ENCODE data around the gene RPTOR. TPM values are rescaled to one million over a fixed set of nuclear protein-coding genes. Genes with fewer than 3 reads are reported as not detected.

Gene RPTOR
- total RNA-seq, 3 donors from 2014 or later (not counting 1 experiment from before 2014, with no cell fraction given): 49.2 to 63.6 (median 55.4) TPM

- 97% methylated on average over 19 of the region's 19 CpGs for WGBS (ENCODE audit: insufficient coverage)
- DNase-seq (no peak), ATAC-seq (no peak)
- Mint-ChIP-seq H3K4me1 (peaks cover 2 to 14% of the 10 kb centered on the region in 2 donors), H3K27me3 (ENCODE audit: low read depth in 2 of 2) (no peaks in the 10 kb centered on the region), H3K9me3 (no peaks in the 10 kb centered on the region), H3K36me3 (peaks cover 13% of the 10 kb centered on the region), H3K4me3 (no peak overlapping the region), H3K27ac (no peak overlapping the region)
- H3K27me3 ChIP-seq (ENCODE audit: control insufficient read depth, insufficient read depth, low read length): no peaks in the 10 kb centered on the region
- no peak overlapping the region for H3K4me3 ChIP-seq (ENCODE audit: low read length)
- H3K36me3 ChIP-seq (ENCODE audit: control insufficient read depth, insufficient read depth, low read length): peaks cover 35% of the 10 kb centered on the region
- no peak for TF ChIP-seq CTCF (IDR thresholded peaks at IDR 0.05)
- H3K4me1 ChIP-seq (ENCODE audit: control insufficient read depth, insufficient read depth, low read length): peaks cover 17% of the 10 kb centered on the region
- H3K27ac ChIP-seq (ENCODE audit: low read length): no peak overlapping the region
- H3K9me3 ChIP-seq (ENCODE audit: control insufficient read depth, insufficient read depth, low read length): no peaks in the 10 kb centered on the region
- intact Hi-C loops (cut with micrococcal nuclease): no loop called here
Measured at GRCh38 chr17:80882323-80882722, 337.7 kb downstream of the RPTOR start.

DNA sequence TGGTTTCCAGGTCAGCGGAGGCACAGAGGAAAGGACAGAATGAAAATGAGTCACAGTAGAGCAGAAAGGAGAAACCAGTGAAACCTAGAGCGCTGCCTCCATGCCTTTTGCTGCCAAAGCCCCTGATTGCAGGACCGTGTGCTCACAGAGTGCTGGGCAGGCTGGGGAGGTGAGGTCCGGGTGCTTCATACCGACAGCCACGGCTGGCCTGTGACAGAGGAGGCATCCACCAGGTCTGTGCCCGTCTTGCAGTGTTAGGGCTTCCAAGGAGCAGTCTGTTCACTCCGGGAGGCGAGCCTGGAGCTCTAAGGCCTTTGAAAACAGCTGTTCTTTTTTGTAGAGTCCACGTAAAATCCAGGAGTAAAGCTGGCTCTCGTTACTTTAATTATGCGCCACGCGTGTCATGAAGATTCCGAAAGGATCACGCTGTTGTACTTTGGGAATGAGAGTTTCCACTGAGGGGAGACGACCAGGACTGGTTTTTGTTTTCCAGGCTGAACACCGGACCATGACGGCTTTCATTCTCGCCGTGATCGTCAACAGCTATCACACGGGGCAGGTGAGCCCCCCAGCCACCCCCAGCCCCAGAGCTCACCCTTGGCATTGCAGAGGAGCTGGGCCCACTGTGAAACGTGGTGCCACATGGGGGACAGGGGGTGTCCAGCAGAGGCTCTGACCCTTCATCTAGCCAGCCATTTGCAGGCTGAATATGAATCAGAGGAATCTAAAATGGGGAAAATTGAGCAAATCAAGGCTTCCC lies 338.5 kb downstream of the RPTOR start:
- Mint-ChIP-seq H3K27me3 (ENCODE audit: low read depth in 2 of 2) (no peaks in the 10 kb centered on the region), H3K4me1 (peaks cover 0 to 6% of the 10 kb centered on the region in 2 donors), H3K27ac (no peak overlapping the region), H3K9me3 (no peaks in the 10 kb centered on the region), H3K4me3 (no peak overlapping the region), H3K36me3 (peaks cover 13% of the 10 kb centered on the region)
- intact Hi-C loops (cut with micrococcal nuclease): no loop called here
- TF ChIP-seq CTCF (IDR thresholded peaks at IDR 0.05): no peak
- DNase-seq (no peak), ATAC-seq (no peak)
- Histone ChIP-seq H3K36me3 (ENCODE audit: control insufficient read depth, insufficient read depth, low read length) (peaks cover 35% of the 10 kb centered on the region), H3K4me3 (ENCODE audit: low read length) (no peak overlapping the region), H3K4me1 (ENCODE audit: control insufficient read depth, insufficient read depth, low read length) (peaks cover 9% of the 10 kb centered on the region), H3K9me3 (ENCODE audit: control insufficient read depth, insufficient read depth, low read length) (no peaks in the 10 kb centered on the region), H3K27ac (ENCODE audit: low read length) (no peak overlapping the region), H3K27me3 (ENCODE audit: control insufficient read depth, insufficient read depth, low read length) (no peaks in the 10 kb centered on the region)
- WGBS (ENCODE audit: insufficient coverage): 96% methylated on average over 24 of the region's 24 CpGs

DNA sequence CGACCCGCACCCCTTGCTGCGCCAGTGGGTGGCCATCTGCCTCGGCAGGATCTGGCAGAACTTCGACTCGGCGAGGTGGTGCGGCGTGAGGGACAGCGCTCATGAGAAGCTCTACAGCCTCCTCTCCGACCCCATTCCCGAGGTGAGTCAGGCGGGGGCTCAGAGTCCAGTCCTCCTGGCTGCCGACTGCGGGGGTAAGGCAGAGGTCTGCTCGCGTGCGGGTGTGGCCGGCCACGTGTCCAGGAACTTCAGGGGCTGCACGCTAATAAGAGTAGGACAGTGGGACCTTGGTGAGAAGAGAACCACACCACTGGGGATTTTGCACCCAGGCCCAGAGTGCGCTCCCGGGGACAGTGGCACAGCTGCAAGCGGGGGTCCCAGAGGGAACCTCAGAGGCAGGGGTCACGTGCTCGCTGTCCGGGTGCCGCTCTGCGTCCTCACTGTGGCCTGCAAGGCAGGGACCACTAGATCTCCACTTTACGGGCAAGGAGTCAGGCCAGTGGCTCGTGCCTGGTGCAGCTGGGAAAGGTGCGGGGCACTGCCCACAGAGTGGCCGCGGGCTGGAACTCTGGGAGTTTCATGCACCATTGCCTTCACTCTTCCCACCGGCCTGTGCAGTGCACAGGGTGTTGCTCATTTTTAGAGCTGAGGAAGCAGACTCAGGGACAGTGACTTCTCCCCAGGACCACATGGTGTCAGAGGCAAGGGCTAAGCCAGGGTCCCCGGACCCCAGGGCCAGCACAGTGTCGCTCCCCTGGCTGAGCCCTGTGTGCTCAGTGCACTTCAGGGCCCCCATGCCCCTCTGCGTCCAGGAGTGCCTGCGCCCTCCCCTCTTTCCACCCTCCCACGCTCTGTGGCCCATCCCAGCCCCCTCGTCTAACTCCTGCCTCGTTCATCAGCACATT lies 339.4 kb downstream of the RPTOR start:
- Mint-ChIP-seq H3K9me3 (no peaks in the 10 kb centered on the region), H3K27ac (no peak overlapping the region), H3K36me3 (peaks cover 13% of the 10 kb centered on the region), H3K4me1 (peaks cover 0 to 5% of the 10 kb centered on the region in 2 donors), H3K27me3 (ENCODE audit: low read depth in 2 of 2) (no peaks in the 10 kb centered on the region), H3K4me3 (no peak overlapping the region)
- WGBS (ENCODE audit: insufficient coverage): 97% methylated on average over 42 of the region's 42 CpGs
- intact Hi-C loops (cut with micrococcal nuclease): no loop called here
- Histone ChIP-seq H3K4me1 (ENCODE audit: control insufficient read depth, insufficient read depth, low read length) (peaks cover under 1% of the 10 kb centered on the region), H3K27me3 (ENCODE audit: control insufficient read depth, insufficient read depth, low read length) (no peaks in the 10 kb centered on the region), H3K4me3 (ENCODE audit: low read length) (no peak overlapping the region), H3K27ac (ENCODE audit: low read length) (no peak overlapping the region), H3K9me3 (ENCODE audit: control insufficient read depth, insufficient read depth, low read length) (no peaks in the 10 kb centered on the region), H3K36me3 (ENCODE audit: control insufficient read depth, insufficient read depth, low read length) (peaks cover 39% of the 10 kb centered on the region)
- no peak for TF ChIP-seq CTCF (IDR thresholded peaks at IDR 0.05)
- DNase-seq (no peak), ATAC-seq (no peak)
